HuH-7 (cell line): ENCODE data around the gene HOXB7.

Experiments
- DNase-seq: peaks from one replicate; pipeline ENCODE4 v3.0.0; 2011; ENCODE audit warnings: low spot score

The HOXB7 gene

DNA sequence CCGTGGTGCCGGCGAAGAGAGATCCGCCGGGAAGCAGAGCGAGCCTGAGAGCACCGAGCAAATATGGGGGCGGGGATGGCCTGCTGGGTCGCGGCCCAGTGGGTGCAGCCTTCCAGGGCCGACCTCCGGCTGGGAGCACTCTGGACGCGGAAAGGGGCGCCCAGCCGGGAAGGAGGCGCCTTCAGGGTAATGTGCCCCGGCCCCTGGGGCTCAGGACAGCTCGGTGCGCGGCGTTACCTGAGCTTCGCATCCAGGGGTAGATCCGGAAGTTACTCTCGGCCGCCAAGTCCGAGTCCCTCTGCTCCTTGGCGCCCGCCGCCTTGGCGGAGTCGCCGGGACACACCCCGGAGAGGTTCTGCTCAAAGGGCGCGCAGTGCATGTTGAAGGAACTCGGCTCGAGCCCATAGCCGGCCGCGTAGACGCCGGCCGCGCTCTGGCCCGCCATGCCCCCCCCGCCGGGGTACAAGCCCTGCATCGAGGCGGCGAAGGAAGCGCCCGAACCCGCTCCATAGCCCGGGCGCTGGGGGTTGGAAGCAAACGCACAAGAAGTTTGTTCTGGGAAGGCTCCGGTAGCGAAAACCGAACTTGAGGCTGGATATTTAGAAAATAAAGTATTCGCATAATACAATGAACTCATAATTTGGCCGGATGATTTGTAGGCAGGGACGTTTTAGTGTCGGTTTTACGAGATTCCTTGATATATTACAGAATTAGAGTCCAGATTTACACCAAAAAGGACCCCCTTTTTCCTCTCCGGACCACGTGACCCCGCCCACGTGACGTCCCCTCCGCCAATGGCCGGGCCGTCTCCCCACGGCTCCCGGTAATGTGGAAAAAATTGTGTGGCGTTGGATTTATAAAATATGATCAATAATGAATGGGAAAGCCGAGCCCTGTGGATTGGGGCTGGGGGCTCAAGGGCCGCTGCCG, at the start of gene HOXB7:
HOXB7 (minus strand) TSS at position 736 of the 930 bp plus-strand sequence; CDS start at position 637, 99 bp downstream.
- DNase-seq: no peak

DNA sequence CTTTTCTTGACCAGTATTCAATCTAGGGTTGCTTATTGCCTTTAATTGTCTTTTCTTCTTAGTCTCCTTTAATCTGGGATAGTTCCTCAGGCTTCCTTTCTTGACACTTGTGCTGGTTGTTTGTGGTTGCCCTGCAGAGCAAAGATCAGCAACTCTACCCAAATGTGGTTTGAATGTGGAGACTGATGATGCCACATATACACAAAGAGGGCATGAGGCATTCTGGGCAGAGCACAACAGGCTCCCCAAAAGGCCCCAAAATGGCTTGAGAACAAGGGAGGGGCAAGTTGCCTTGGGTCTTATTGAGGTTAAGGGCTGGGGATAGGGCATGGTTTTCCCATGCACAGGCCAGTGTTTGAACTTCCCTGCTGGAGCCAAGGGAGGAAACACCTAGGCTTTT, 45.1 kb upstream of the HOXB7 start:
- no peak for DNase-seq

DNA sequence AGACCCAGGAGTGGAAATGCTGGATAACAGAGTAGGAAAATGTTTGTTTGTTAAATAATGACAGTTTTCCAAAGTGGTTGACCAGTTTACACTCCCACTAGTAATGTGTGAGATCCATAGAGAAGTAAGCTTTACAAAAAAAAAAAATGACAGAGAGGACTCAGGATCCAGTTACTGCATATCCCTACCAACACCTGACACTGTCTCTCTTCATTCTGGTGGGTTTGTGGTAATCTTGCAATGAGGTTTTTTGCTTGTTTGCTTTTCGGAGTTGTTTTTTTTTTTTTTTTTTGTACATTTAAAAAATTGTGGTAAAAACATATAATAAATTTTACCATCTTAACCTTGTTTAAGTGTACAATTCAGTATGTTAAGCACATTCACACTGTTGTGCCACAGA, 38.9 kb upstream of the HOXB7 start:
- no peak for DNase-seq

DNA sequence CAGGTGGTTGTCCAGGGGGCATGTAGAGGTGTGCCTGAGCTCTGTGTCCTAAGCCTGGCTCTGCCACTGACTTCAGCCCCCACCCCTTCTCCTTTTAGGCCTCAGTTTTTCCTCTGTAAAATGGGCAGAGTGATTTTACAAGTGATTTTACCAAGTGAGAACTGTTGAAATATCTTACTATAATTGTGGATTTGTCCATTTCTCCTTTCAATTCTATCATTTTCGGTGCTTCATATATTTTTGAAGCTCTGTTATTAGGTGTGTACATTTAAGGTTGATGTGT, 37.1 kb upstream of the HOXB7 start:
- DNase-seq: no peak

DNA sequence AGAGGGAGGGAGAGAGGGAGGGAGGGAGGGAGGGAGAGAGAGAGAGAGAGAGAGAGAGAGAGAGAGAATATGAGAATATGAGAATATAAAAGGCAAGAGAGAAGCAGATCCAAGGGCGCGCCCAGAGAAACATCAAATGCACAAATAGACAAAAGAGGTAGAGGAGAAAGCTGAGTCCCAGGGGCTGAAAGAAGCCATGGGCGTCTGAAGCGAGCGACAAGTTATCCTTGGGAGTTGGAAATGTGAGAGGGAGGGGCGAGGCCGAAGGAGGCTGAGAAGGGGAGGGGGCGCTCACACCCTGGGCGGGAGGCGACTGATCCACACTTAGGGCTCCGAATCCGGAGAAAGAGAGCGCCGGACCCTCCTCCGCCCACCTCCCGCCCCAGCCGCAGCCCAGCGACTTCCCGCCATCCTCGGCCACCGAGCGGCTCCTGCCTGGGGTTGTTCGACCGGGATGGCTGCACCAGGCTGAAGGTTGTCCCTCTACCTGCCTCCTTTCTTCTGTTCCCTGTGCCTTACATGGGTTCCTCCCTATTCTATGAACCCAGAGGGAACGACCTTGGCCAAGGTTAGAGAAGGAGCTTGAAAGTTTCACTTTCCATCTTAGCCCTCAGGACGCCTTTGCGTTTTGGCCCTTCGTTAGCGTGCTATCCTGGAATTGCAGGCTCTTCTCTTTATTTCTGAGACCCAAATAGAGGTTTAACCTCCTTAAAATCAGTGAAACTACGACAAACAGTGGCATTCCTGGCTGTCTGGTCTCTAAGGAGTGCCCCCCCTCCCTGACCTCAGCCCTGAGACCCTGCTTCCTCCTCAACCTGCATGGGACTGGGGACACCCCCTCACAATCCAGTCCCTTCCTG, 36.5 kb upstream of the HOXB7 start:
- no peak for DNase-seq

DNA sequence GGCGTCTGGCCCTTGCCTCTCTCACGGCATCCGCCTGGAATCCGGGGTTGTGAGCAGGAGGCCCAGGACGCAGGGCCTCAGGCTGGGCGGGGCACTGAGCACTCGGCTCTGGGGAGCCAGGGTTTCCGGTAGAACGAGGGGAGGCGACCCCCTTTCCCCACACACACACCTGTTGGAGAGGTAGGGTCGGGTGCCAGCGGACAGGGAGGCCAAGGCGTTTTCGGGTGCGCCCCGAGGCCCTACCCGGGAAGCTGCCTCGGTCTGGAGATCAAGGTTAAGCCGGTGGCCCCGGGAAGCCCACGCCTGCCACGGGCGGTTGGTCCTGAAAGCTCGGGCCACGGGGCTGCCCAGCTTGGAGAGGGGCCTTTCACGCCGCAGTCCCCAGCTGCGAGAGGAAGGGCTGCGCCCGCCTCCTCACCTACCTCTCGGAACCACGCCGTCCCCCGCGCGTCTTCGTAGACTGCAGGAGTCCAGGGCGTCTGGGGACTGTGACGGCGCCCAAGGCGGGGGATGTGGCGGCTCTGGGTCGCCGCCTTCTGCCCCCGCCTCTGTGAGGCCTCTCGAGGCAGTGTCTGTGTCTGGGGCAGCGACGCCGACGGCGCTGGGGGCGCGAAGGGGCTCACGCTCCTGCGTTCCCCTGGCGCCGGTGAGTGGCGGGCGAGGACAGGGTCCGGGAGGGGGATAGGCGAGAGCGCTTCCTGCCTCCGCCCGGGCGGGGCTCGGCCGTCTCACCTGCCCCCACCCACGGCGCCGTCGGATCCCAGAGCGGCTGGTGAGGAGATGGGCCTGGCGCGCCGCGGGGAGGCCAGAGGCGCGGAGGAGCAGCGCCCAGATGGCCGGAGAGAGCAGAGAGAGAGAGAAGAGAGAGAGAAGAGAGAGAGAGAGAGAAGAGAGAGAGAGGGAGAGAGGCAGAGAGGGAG, 35.6 kb upstream of the HOXB7 start:
- no peak for DNase-seq

DNA sequence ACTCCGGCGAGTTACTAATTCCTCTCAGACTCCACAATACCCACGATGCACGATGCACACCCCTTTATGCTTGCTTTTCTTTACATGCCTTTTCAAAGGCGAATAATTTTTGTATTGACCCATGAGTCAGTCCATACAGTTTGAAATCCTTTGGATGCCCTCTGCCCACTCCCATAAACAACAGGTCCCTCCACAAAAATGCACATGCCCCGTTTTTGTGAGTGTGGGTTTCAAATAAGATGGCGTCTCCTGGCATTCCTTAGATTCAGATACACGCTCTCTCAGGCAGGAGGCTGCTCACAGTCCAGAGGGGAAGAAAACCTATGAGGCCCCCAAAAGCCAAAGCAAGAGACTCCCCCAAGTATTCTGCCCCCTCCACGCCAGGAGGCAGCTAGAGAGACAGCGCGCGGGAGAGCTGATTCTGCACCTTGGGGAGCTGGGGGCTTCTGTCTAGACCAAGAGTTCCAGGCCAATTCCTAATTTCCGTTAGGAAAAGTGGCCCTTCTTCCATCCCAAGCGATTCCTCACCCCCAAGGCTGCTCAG, 34.9 kb upstream of the HOXB7 start:
- DNase-seq: no peak

DNA sequence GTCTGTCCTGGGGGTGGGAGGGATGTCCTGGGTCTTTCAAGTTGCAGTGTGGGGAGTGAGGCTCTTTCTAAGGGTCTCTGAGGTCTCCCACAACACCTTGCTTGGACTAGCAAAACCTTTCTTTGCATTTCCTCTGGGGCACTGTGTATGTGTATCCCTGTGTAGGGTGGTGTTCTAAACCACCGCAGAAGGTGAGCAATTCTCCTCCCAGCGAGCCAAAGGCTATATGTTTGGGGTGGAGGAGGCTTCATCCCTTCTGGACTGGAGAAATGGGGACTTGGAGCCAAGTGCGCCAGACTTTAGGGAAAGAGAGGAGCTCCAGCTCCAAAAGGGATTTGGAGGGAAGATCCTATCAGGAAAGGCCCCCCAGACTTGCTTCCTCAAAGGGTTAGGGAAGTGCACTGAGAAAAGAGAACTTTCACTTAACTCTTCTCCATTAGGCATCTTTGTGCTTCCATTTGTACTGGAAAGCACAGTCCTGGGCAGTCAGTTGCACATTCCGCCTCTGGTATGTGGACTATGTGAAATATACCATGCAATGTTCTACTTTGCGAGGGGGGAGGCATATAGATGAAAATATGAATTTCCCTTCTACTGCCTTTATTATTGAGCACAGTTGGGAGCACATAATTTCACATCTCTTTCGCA, 34.2 kb upstream of the HOXB7 start:
- no peak for DNase-seq

DNA sequence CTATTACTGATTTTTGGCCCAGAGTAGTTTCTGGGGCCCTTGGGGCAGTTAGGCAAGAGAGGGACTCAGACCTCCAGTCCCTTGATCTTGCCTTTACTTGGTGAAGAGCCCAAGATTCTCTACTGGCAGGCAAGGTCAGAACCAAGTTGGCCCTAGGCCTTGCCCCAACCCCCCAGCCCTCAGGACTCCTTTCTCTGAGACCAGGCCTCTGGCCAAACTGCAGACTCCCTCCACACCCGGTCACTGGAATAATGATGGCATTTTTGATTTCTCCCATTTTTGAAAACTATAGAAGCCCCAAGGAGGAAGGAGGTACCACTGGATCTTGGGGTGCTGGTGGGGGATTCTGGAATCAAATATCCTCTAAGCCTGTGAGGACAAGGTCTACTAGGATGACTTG, 33.3 kb upstream of the HOXB7 start:
- DNase-seq: no peak

DNA sequence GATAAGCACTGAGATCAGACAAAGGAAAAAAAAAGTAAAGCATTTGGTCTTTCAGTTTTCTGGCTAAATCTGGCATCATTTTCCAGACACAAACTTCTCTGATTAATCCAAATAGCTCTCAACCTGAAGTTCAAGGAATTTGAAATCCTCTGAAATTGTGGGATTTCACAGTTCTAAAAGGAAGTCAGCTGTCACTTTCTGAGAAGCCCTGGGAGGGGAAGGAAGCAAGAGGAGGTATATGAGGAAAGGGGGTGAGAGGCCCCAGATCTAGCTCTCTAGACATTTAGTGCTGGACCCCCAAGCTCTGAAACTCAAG, 32.8 kb upstream of the HOXB7 start:
- DNase-seq: no peak

DNA sequence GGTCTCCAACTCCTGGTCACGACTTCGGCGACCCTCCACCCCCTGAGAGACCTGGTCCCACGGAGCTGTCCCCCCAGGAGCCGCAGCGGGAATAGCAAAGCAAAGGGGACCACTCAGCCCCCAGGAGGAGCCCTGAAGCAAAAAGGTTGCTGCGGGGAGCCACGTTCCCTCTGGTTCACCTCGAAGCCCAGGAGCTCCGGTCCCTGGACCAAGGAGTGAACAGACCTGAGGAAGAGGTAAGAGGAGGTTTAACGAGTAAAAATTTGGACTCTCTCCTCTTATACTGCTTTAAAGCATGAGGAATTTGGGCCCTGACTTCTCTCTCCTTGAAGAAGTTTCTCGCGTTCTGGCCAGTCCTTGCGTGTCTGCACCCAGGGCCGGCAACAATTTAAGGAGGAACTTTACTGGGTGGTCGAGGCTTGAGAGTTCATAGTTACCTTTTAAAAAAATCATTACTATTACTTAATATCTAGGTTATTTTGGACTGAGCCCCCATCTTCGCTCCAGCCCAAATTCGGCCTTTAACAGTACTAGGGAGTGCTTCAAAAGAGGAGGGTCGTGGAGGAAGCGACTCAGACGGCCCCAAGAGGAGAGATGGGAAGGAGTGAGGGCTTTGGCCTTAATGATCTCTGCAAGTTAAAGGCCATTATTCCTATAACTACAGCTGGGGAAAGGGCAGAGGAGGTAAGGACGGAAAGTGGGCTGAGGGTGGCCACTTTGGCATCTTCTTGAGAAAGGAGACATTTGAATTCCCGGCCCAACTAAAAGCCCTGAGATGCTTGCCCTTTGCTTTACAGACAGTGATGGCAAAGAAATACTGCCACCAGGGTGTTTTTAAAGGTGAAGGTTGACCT, 32.3 kb upstream of the HOXB7 start:
- DNase-seq: peak; percentile 15

DNA sequence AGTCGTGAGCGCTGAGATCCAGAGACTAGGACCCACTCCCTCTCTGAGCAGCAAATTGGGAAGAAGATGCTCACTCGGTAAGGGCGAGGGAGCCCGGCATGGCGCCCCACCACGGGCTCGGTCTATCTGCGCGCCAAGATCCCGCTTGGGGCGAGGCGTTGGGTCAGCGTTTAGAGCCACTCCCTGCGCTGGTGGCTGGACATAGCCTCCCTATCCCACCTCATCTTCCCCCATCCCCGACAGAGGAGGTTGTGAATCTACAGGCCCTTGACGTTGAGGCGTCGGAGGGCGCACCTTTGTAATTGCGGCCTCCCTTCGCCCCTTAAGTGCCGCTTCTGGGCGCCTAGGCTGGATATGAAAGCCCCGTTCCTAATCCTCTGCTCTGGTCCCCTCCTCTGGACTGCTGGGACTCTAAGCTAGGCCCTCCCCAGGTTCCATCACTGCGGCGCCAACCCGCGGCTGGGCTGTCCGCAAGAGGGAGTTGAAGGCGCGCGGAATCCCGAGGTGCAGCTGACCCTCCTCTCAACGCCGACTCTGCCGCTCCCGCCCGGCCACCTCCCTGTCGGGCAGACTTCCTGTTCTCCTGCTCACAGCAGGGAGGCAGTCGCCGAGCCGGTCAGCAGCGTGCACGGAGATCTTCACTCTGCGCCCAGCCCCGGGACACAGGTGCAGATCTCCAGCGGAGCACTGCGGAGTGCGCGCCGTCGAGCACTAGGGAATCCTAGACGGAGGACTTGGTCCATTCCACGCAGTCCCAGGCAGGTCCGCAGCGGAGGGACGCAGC, 31.4 kb upstream of the HOXB7 start:
- no peak for DNase-seq

DNA sequence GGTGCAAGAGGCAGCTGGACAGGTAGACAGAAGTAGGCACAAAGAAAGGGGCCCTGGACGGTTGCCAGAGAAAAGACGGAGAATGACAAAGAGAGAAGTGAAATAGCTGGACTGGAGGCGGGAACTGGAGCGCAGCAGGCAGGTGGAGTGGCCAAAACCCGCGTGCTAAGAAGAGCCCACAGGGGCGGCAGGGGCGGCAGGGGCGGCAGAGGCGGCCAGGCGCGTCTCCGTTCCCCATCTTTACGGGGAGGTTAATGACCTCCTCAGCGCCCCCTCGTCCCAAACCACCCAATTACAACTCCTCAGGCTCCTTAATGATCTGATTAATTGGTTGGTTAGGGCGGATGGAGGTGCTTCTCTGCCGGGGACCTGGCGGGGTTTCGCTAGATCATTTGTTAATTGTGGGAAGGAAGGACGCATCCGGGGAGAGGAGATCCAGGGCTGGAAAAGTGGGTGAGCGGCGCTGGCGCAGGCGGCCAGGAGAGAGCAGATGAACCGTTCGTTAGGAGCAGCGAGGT, 30.8 kb upstream of the HOXB7 start:
- DNase-seq: no peak

DNA sequence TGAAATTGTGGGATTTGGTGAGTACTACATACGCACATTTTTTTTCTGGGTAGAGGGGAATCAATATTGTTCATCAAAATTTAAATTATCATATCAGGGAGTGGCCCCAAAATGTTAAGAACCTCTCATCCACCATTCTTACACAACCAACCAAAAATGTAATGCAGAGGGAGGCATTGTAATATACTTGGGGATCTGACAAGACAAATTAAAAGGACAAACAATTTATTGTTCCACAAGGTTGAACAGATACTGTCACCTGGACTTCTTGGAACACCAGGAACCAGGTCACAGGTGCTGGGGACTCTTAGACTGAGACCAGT, 30.0 kb upstream of the HOXB7 start:
- no peak for DNase-seq

DNA sequence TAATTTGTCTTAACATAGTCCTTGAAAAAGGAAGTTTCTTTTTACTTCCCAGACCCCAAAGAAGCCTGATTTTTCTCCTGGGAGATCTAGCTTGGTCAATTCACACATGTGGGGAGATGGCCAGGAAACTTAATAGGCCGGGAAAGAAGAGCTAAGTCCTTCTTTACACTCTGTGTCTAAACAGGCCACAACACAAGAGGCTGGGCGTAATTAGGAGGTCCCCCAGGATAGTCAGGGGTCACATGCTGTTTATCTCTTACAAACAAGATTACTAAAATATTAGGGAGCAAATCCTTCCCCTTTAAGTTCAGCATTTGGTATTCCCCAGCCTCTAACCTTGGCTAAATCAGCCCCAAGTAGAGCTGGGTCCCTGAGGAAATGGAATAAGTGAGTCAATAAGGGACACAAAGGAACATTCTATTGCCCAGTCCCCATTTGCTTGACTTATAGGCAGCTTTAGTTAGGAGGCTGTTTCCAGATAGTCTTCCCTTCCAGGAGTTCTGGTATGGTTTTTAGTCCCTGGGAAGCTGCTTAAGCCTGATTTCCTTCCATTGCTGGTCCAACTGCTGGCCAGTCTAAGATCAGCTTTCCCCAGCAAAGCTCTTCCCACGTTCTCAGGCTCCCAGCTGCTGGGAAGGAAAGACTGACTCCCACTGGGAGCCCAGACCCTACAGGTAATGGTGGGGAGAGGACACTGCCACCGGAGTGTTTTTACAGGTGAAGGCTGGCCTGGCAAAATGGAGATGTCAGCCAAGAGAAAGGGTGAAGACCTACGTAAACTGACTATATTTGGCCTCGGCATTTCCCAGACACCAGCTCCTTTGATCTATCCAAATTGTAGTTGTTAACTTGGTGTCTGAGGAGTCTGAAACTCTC, 29.4 kb upstream of the HOXB7 start:
- no peak for DNase-seq

DNA sequence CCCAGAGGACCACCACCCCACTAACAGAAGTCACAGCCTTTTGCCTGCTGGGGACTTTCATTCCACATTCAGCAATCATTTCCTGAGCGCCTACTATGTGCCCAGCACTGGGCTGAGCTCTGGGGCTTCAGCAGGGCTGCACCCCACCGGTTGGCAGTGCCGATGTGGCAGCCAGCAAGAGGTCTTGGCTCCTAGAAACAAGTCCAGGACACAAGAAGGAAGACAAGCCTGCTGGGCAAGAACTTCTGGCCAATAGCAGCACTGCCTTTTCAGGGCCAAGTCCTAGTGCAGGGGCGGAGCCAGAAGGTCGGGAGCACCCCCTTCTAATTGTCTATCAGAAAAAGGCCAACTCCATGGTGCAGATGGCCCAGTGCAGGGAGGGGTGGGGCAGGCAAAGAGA, 28.3 kb upstream of the HOXB7 start:
- no peak for DNase-seq

DNA sequence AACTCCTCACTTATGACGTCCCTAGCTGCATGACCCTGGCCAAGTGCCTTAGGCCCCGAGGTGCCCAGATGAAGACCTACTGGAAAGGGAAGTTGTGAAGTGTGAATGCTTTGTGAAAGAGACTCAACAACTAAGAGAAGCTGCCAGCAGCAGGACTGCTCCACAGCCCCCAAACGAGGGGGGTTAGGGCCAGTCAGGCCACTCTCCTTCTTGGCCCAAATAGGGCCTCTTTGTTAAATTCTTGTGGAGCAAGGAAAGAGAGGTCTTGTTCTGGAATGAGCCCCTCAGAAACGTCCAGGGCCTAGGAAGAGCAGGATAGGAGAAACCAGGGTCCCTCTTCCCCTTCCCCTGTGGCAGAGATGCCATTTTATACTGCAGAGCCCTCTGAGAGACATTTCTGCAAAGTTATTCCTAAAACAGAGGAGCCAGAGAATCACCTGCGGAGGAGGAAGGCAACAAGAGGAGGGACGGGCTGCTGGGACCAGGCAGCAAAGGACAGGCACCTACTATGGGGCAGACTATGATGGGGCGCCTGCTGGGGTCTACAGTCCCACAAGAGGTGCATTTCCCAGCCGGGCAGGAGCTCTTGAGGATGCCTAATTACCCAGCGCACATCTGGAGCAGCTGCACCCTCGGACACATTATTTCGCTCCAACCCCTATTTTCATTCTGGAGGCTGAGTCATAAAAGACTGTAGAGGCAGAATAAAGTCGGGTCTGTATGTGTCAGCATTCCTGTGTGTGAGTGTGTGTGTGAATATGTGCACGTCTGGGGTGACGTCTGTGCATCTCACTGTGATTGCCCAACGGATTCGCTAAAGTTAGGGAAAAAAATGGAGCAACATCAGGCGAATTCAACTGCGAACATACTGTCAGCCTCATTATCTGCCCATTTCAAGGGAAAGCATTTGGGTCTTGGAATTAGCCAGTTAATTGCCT, 26.8 kb upstream of the HOXB7 start:
- DNase-seq: no peak
